SU-DHL-6 (cell line): ENCODE results near the gene DUSP21.

Experiments
- EZH2phosphoT487 ChIP-seq: fragments of 200-600 bp; sonication (generic), shearing (Covaris generic); conservative IDR thresholded peaks from 2 replicates; pipeline ENCODE4 v1.6.1; 2018; ENCODE audit warnings: mild to moderate bottlenecking, antibody characterized with exemption, low read length, moderate library complexity, mixed read lengths
- TF ChIP-seq, protein P1 (sequence below): fragments of 200-600 bp; sonication (generic); IDR thresholded peaks from one replicate; pipeline ENCODE4 v1.5.1; 2017; ENCODE audit warnings: antibody characterized with exemption, mild to moderate bottlenecking, low read length, moderate library complexity; ENCODE audit not compliant: insufficient read depth, poor library complexity, severe bottlenecking

DNA sequence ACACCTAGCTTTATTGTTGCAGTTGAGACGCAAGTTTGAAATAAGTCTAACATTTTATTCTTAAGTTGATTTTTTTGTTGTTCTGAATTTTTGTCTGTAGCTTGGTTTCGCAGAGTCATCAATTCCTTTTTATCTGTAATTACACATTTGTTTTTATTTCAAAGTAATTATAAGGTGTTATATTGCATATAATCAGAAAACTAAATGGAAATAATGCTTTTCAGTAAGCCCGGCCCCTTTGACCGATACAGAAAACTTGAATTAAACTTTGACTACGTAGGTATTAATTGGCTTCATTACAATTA is 31.3 kb downstream of the DUSP21 start:
- TF ChIP-seq, protein P1, sequence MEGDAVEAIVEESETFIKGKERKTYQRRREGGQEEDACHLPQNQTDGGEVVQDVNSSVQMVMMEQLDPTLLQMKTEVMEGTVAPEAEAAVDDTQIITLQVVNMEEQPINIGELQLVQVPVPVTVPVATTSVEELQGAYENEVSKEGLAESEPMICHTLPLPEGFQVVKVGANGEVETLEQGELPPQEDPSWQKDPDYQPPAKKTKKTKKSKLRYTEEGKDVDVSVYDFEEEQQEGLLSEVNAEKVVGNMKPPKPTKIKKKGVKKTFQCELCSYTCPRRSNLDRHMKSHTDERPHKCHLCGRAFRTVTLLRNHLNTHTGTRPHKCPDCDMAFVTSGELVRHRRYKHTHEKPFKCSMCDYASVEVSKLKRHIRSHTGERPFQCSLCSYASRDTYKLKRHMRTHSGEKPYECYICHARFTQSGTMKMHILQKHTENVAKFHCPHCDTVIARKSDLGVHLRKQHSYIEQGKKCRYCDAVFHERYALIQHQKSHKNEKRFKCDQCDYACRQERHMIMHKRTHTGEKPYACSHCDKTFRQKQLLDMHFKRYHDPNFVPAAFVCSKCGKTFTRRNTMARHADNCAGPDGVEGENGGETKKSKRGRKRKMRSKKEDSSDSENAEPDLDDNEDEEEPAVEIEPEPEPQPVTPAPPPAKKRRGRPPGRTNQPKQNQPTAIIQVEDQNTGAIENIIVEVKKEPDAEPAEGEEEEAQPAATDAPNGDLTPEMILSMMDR: no peak
- no peak for TF ChIP-seq EZH2phosphoT487
